ENCODE measurements around the gene TMEM132D. TPM values are rescaled to one million over a fixed set of nuclear protein-coding genes. Genes with fewer than 3 reads are reported as not detected.

TMEM132D gene
- total and polyA plus RNA-seq, 2 of the 8 experiments (the other 6 are each of a cell fraction or from before 2014, with no cell fraction given), result 3.5 to 10.1 TPM

DNA sequence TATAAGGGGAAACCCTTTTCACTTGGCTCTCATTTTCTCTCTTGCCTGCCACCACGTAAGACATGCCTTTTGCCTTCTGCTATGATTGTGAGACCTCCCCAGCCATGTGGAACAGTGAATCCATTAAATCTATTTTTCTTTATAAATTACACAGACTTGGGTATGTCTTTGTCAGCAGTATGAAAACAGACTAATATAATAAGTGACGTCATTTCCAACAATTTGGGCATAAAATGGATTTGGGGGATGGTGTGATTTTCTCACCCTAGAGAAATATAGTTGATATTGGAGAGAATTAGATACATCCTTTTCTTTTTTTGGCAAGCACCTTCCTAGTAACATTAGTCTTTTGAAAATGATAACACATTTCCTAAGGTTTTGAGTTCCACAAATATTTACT lies 490.5 kb downstream of the TMEM132D start:
- Histone ChIP-seq H3K36me3 (ENCODE audit: control insufficient read depth in 2 of 4, insufficient read depth in 4 of 4, low read length in 3 of 4) (no peaks in the 10 kb centered on the region), H2BK5ac (ENCODE audit: low read depth, low read length) (no peak overlapping the region), H3K14ac (ENCODE audit: insufficient read length) (no peak overlapping the region), H3K18ac (ENCODE audit: extremely low read depth, low read length) (no peak overlapping the region), H3K9ac (replicated peaks in 1 of 4; ENCODE audit: extremely low read depth in 1 of 4, low read depth in 3 of 4, low read length in 3 of 4) (no peak overlapping the region), H2BK12ac (ENCODE audit: low read depth, low read length) (no peak overlapping the region), H3K27me3 (replicated peaks in 1 of 4; ENCODE audit: control insufficient read depth in 3 of 4, extremely low read depth in 1 of 4, insufficient read depth in 3 of 4, low read length in 3 of 4) (no peaks in the 10 kb centered on the region), H4K5ac (ENCODE audit: insufficient read length, low read depth, low read length) (no peak overlapping the region), H3K4me1 (replicated peaks in 1 of 4; ENCODE audit: control insufficient read depth in 3 of 4, insufficient read depth in 4 of 4, low read length in 3 of 4) (no peaks in the 10 kb centered on the region), H3K27ac (ENCODE audit: low read depth, low read length) (no peak overlapping the region), H4K20me1 (replicated peaks in 1 of 2; ENCODE audit: control insufficient read depth in 1 of 2, insufficient read depth in 2 of 2, low read length in 2 of 2) (no peaks in the 10 kb centered on the region), H2BK120ac (replicated peaks; ENCODE audit: low read depth, low read length) (no peak overlapping the region), H3K4ac (replicated peaks; ENCODE audit: insufficient read length, low read depth, low read length) (no peak overlapping the region), H2AK5ac (ENCODE audit: low read depth, low read length) (no peak overlapping the region), H3K4me2 (ENCODE audit: insufficient read depth in 1 of 2, low read depth in 2 of 2, low read length in 2 of 2) (no peak overlapping the region), H3K56ac (replicated peaks; ENCODE audit: insufficient read length, low read depth, low read length) (no peak overlapping the region), H2BK15ac (ENCODE audit: low read length) (no peak overlapping the region), H3K4me3 (ENCODE audit: extremely low read depth in 1 of 4, insufficient read depth in 2 of 4, low read depth in 3 of 4, low read length in 4 of 4) (no peak overlapping the region), H4K8ac (ENCODE audit: extremely low read depth, insufficient read depth, low read length) (no peak overlapping the region), H3K79me1 (ENCODE audit: low read depth, low read length) (no peaks in the 10 kb centered on the region), H2BK20ac (ENCODE audit: low read length) (no peak overlapping the region), H2AFZ (ENCODE audit: low read length) (no peak overlapping the region), H3K9me3 (ENCODE audit: insufficient read depth in 2 of 2, low read depth in 1 of 2, low read length in 1 of 2) (no peaks in the 10 kb centered on the region), H3K23ac (ENCODE audit: insufficient read length) (no peak overlapping the region), H4K91ac (replicated peaks; ENCODE audit: insufficient read length, low read length) (no peak overlapping the region), H3K23me2 (ENCODE audit: low read depth, low read length) (no peaks in the 10 kb centered on the region), H3K79me2 (ENCODE audit: control insufficient read depth in 1 of 2, insufficient read depth in 2 of 2, low read length in 2 of 2) (no peaks in the 10 kb centered on the region)
- no peak for FAIRE-seq
- WGBS, 2 experiments (ENCODE audit: extremely low coverage in 1 of 2, insufficient coverage in 1 of 2, insufficient read length in 1 of 2, insufficient replicate concordance in 2 of 2, low coverage in 1 of 2, low lambda C conversion rate in 2 of 2, missing lambda C conversion rate in 1 of 2), result 68% methylated on average over 2 of the region's 2 CpGs; no CpG with 5 or more reads in 1 of the 2 experiments
- POLR2A ChIA-PET (ENCODE audit: partially characterized antibody), result no interaction called here
- no peak for DNase-seq (ENCODE audit: low read depth in 1 of 2, low spot score in 2 of 2)
- TF ChIP-seq MAFK (IDR thresholded peaks at IDR 0.05; ENCODE audit: low read depth, low read length), result no peak
- TF ChIP-seq TCF12 (IDR thresholded peaks at IDR 0.05; ENCODE audit: low read depth, low read length), result no peak
- no peak for TF ChIP-seq CEBPB (IDR thresholded peaks at IDR 0.05; ENCODE audit: low read depth, low read length)
- CTCF ChIA-PET (ENCODE audit: partially characterized antibody), result no interaction called here

All from H1 (cell line).